ENCODE results near the gene OLFM2. TPM values are rescaled to one million over a fixed set of nuclear protein-coding genes. Genes with fewer than 3 reads are reported as not detected.
"Not testable (repeated sequence)": the region's sequence is repeated elsewhere in the genome, so short reads cannot be mapped to it uniquely, and the experiment has no call there.

Gene OLFM2
- total and polyA plus RNA-seq, 2 donors from 2014 or later = 2.1 to 5.4 TPM

- no peaks in the 10 kb centered on the region for H3K4me1 ChIP-seq (ENCODE audit: control insufficient read depth in 2 of 3, insufficient read depth in 2 of 3, low read depth in 1 of 3, low read length in 3 of 3)
- no peaks in the 10 kb centered on the region for H3K27me3 ChIP-seq (ENCODE audit: control insufficient read depth, insufficient read depth, low read length)
- no peak overlapping the region for H3K4me3 ChIP-seq (ENCODE audit: low read length in 3 of 3)
- H3K27ac ChIP-seq (ENCODE audit: low read depth in 2 of 2, low read length in 2 of 2) = no peak overlapping the region
- FAIRE-seq = no peak
- TF ChIP-seq CTCF (IDR thresholded peaks at IDR 0.05; ENCODE audit: borderline replicate concordance, extremely low read depth, insufficient read depth) = no peak
- no peaks in the 10 kb centered on the region for H3K9me3 ChIP-seq (ENCODE audit: control insufficient read depth in 2 of 3, insufficient read depth in 1 of 3, low read length in 3 of 3)
- intact Hi-C loops (cut with DNase I) = no loop called here
- H3K9ac ChIP-seq (ENCODE audit: low read length in 3 of 3) = no peak overlapping the region
- DNase-seq = no peak
- H3K36me3 ChIP-seq (ENCODE audit: control insufficient read depth in 2 of 3, insufficient read depth in 3 of 3, low read length in 3 of 3) = no peaks in the 10 kb centered on the region
Observed at GRCh38 chr19:9956956-9957355, 20.6 kb upstream of the OLFM2 start.

GRCh38 chr19:9953802-9954542, 17.7 kb upstream of the OLFM2 start:
- Histone ChIP-seq H3K4me1 (ENCODE audit: control insufficient read depth in 2 of 3, insufficient read depth in 2 of 3, low read depth in 1 of 3, low read length in 3 of 3) (no peaks in the 10 kb centered on the region), H3K27ac (ENCODE audit: low read depth in 2 of 2, low read length in 2 of 2) (no peak overlapping the region), H3K9me3 (ENCODE audit: control insufficient read depth in 2 of 3, insufficient read depth in 1 of 3, low read length in 3 of 3) (no peaks in the 10 kb centered on the region), H3K9ac (ENCODE audit: low read length in 3 of 3) (no peak overlapping the region), H3K36me3 (ENCODE audit: control insufficient read depth in 2 of 3, insufficient read depth in 3 of 3, low read length in 3 of 3) (no peaks in the 10 kb centered on the region), H3K27me3 (ENCODE audit: control insufficient read depth, insufficient read depth, low read length) (no peaks in the 10 kb centered on the region), H3K4me3 (ENCODE audit: low read length in 3 of 3) (no peak overlapping the region)
- no peak for DNase-seq
- TF ChIP-seq CTCF (IDR thresholded peaks at IDR 0.05; ENCODE audit: borderline replicate concordance, extremely low read depth, insufficient read depth) = no peak
- FAIRE-seq = no peak
- intact Hi-C loops (cut with DNase I) = no loop called here

- no peak for DNase-seq
- no peaks in the 10 kb centered on the region for H3K36me3 ChIP-seq (ENCODE audit: control insufficient read depth in 2 of 3, insufficient read depth in 3 of 3, low read length in 3 of 3)
- TF ChIP-seq CTCF (IDR thresholded peaks at IDR 0.05; ENCODE audit: borderline replicate concordance, extremely low read depth, insufficient read depth) = no peak
- no peak overlapping the region for H3K9ac ChIP-seq (ENCODE audit: low read length in 3 of 3)
- FAIRE-seq = no peak
- H3K27me3 ChIP-seq (ENCODE audit: control insufficient read depth, insufficient read depth, low read length) = no peaks in the 10 kb centered on the region
- intact Hi-C loops (cut with DNase I) = no loop called here
- no peak overlapping the region for H3K27ac ChIP-seq (ENCODE audit: low read depth in 2 of 2, low read length in 2 of 2)
- H3K4me1 ChIP-seq (ENCODE audit: control insufficient read depth in 2 of 3, insufficient read depth in 2 of 3, low read depth in 1 of 3, low read length in 3 of 3) = no peaks in the 10 kb centered on the region
- H3K4me3 ChIP-seq (ENCODE audit: low read length in 3 of 3) = no peak overlapping the region
- H3K9me3 ChIP-seq (ENCODE audit: control insufficient read depth in 2 of 3, insufficient read depth in 1 of 3, low read length in 3 of 3) = no peaks in the 10 kb centered on the region
Observed at GRCh38 chr19:9952276-9952675, 16.0 kb upstream of the OLFM2 start.

- Histone ChIP-seq H3K36me3 (ENCODE audit: control insufficient read depth in 2 of 3, insufficient read depth in 3 of 3, low read length in 3 of 3) (no peaks in the 10 kb centered on the region), H3K4me3 (ENCODE audit: low read length in 3 of 3) (no peak overlapping the region), H3K4me1 (ENCODE audit: control insufficient read depth in 2 of 3, insufficient read depth in 2 of 3, low read depth in 1 of 3, low read length in 3 of 3) (no peaks in the 10 kb centered on the region), H3K9ac (ENCODE audit: low read length in 3 of 3) (no peak overlapping the region), H3K27me3 (ENCODE audit: control insufficient read depth, insufficient read depth, low read length) (no peaks in the 10 kb centered on the region), H3K9me3 (ENCODE audit: control insufficient read depth in 2 of 3, insufficient read depth in 1 of 3, low read length in 3 of 3) (no peaks in the 10 kb centered on the region), H3K27ac (ENCODE audit: low read depth in 2 of 2, low read length in 2 of 2) (no peak overlapping the region)
- FAIRE-seq (no peak), DNase-seq (no peak)
- intact Hi-C loops (cut with DNase I) = no loop called here
- no peak for TF ChIP-seq CTCF (IDR thresholded peaks at IDR 0.05; ENCODE audit: borderline replicate concordance, extremely low read depth, insufficient read depth)
Observed at GRCh38 chr19:9947441-9947840, 11.1 kb upstream of the OLFM2 start.

GRCh38 chr19:9946528-9947125, 10.3 kb upstream of the OLFM2 start:
- H3K27me3 ChIP-seq (ENCODE audit: control insufficient read depth, insufficient read depth, low read length); H3K4me1 ChIP-seq (ENCODE audit: control insufficient read depth in 2 of 3, insufficient read depth in 2 of 3, low read depth in 1 of 3, low read length in 3 of 3); H3K9ac ChIP-seq (ENCODE audit: low read length in 3 of 3); FAIRE-seq; H3K36me3 ChIP-seq (ENCODE audit: control insufficient read depth in 2 of 3, insufficient read depth in 3 of 3, low read length in 3 of 3); H3K9me3 ChIP-seq (ENCODE audit: control insufficient read depth in 2 of 3, insufficient read depth in 1 of 3, low read length in 3 of 3); DNase-seq; intact Hi-C loops (cut with DNase I); H3K4me3 ChIP-seq (ENCODE audit: low read length in 3 of 3); H3K27ac ChIP-seq (ENCODE audit: low read depth in 2 of 2, low read length in 2 of 2): not testable (repeated sequence)
